Heart right ventricle (tissue), 16 donors: ENCODE measurements around the gene IKZF1. TPM values are rescaled to one million over a fixed set of nuclear protein-coding genes. Genes with fewer than 3 reads are reported as not detected.
"Not testable (repeated sequence)": the region's sequence is repeated elsewhere in the genome, so short reads cannot be mapped to it uniquely, and the experiment has no call there.

Experiments used
- ATAC-seq, 8 donors: fragments of 200-7000 bp; cut with Tn5 transposase; one replicate each; pipeline ENCODE4 v1.9.1; 2020; ENCODE audit warnings: mild to moderate bottlenecking in 8 of 8, moderate library complexity in 8 of 8, moderate number of reproducible peaks in 1 of 8
- DNase-seq, 2 donors: peaks; one replicate each; pipeline ENCODE4 v3.0.0-alpha.2; 2020
- H3K27ac ChIP-seq, 10 donors: fragments of 200-600 bp; sonication (generic) in 2 of 10; one replicate each; pipeline versions ENCODE4 v1.5.0 to v1.8.0; 2020 to 2022; ENCODE audit warnings: mild to moderate bottlenecking in 3 of 10
- H3K27me3 ChIP-seq, 7 donors: fragments of 200-600 bp; one replicate each; pipeline ENCODE4 v1.8.0; 2021 to 2022; ENCODE audit warnings: mild to moderate bottlenecking in 2 of 7
- H3K36me3 ChIP-seq, 9 donors: fragments of 200-600 bp; sonication (generic) in 1 of 9; one replicate each; pipeline versions ENCODE4 v1.5.0 to v1.8.0; 2020 to 2022; ENCODE audit warnings: mild to moderate bottlenecking in 2 of 9
- H3K4me1 ChIP-seq, 9 donors: fragments of 200-600 bp; sonication (generic) in 1 of 9; one replicate each; pipeline versions ENCODE4 v1.5.0 to v1.8.0; 2020 to 2022; ENCODE audit warnings: mild to moderate bottlenecking in 4 of 9
- H3K4me3 ChIP-seq, 10 donors: fragments of 200-600 bp; sonication (generic) in 2 of 10; one replicate each; pipeline versions ENCODE4 v1.5.0 to v1.8.0; 2020 to 2022; ENCODE audit warnings: mild to moderate bottlenecking in 7 of 10, moderate library complexity in 2 of 10
- H3K9me3 ChIP-seq, 11 donors: fragments of 200-600 bp in 10 of 11; sonication (generic) in 2 of 11; one replicate each; pipeline versions ENCODE4 v1.5.0 to v1.8.0; 2013 to 2022; ENCODE audit warnings: mild to moderate bottlenecking in 2 of 11, control low read depth in 1 of 11, moderate library complexity in 1 of 11
- WGBS, 2 donors: extraction: QIAGEN DNeasy Blood & Tissue Kit; methylation state at CpG; one replicate each; pipeline ENCODE4 v1.1.7; 2013; ENCODE audit warnings: inconsistent platforms in 1 of 2; 5-methylcytosine and 5-hydroxymethylcytosine counted together
- intact Hi-C, 10 donors: fragments of 100-400 bp; cut with DNase I; formaldehyde crosslinking; loops; one replicate each; pipeline versions ENCODE4 v1.11.1 to v1.14.2; 2022
- polyA plus RNA-seq, 2 donors: library from polyadenylated mRNA; stranded (reverse); fragments of 200-250 nt; gene quantifications; one replicate each; pipeline ENCODE4 v1.2.3, GENCODE V29; 2013
- total RNA-seq, 10 donors: library from RNA; stranded (reverse); fragmentation: NEBNext Ultra II Directional in 3 of 10; extraction: Animal tissue kit (Norgen Biotek cat#: 25700) in 3 of 10; gene quantifications; one replicate each; pipeline versions ENCODE4 v1.2.1 to v1.2.4, GENCODE V29; 2021 to 2023
- TF ChIP-seq, protein P1 (sequence below), 9 donors: fragments of 200-600 bp; sonication (generic) in 2 of 9; IDR thresholded peaks; one replicate each; pipeline versions ENCODE4 v1.5.0 to v1.8.0; 2021 to 2022; ENCODE audit warnings: antibody characterized with exemption in 9 of 9, mild to moderate bottlenecking in 5 of 9, moderate library complexity in 1 of 9
- donor health status: Arrhythmogenic right ventricular cardiomyopathy.
- donor health status: ischemic (EF 13 %, LVEDD 7.1; RV severe dilation, severe dysfunction).
- donor health status: healthy with polysubstance abuse.
- donor health status: DM: no; HTN: yes; CAD: no.
- donor health status: DM: no; HTN: no; CAD: no.
- donor health status: ischemic (EF 25% LVEDD 6.9; RV normal size, moderate dysfunction).
- donor health status: ischemic (EF 25% LVEDD 5.7; RV mildly dilated, moderate dysfunction).
- donor health status: healthy.
- donor health status: DM: yes; HTN: yes; CAD: no.
- donor health status: Ischemic cardiomyopathy.
- donor health status: ischemic (EF 35%, LVEDD 5.7; RV mildly dilated, moderate dysfunction).
- donor health status: nonischemic (EF 11% LVEDD 7.7; RV severe dilation, severe dysfunction).
- donor health status: DM: yes; HTN: yes; CAD: no.
- donor health status: PGD.
- donor health status: ischemic (EF 29% LVEDD 5.4; RV normal size, mild dysfunction).
- donor health status: nonischemic (EF 23%, LVEDD 6.1; RV moderate dilation, normal function).

The IKZF1 gene
- total and polyA plus RNA-seq, 12 donors, result 0.46 to 20.2 (median 1.7) TPM

GRCh38 chr7:50335795-50336754, 31.6 kb downstream of the IKZF1 start:
- intact Hi-C loops, result no loop called here
- no peaks in the 10 kb centered on the region for H3K9me3 ChIP-seq
- peak overlapping the region in 1 of 10 donors; percentile 80 for H3K27ac ChIP-seq
- no peak overlapping the region for H3K4me3 ChIP-seq
- DNase-seq, result no peak
- peak in 4 of 8 donors; percentile 28 to 50 (median 38) for ATAC-seq
- peaks cover 0 to 45% (median 11%) of the 10 kb centered on the region in 7 donors for H3K27me3 ChIP-seq
- peaks cover 0 to 88% (median 0%) of the 10 kb centered on the region in 9 donors for H3K4me1 ChIP-seq
- 71 to 73% methylated on average over 22 of the region's 22 CpGs for WGBS, 2 donors
- peaks cover 0 to 6% (median 0%) of the 10 kb centered on the region in 9 donors for H3K36me3 ChIP-seq
- TF ChIP-seq, protein P1, sequence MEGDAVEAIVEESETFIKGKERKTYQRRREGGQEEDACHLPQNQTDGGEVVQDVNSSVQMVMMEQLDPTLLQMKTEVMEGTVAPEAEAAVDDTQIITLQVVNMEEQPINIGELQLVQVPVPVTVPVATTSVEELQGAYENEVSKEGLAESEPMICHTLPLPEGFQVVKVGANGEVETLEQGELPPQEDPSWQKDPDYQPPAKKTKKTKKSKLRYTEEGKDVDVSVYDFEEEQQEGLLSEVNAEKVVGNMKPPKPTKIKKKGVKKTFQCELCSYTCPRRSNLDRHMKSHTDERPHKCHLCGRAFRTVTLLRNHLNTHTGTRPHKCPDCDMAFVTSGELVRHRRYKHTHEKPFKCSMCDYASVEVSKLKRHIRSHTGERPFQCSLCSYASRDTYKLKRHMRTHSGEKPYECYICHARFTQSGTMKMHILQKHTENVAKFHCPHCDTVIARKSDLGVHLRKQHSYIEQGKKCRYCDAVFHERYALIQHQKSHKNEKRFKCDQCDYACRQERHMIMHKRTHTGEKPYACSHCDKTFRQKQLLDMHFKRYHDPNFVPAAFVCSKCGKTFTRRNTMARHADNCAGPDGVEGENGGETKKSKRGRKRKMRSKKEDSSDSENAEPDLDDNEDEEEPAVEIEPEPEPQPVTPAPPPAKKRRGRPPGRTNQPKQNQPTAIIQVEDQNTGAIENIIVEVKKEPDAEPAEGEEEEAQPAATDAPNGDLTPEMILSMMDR (IDR thresholded peaks at IDR 0.05), result no peak

- H3K27ac ChIP-seq, result peak overlapping the region in 1 of 10 donors; percentile 80
- ATAC-seq, result no peak
- no peak overlapping the region for H3K4me3 ChIP-seq
- DNase-seq, result no peak
- 84 to 88% methylated on average over 15 of the region's 15 CpGs for WGBS, 2 donors
- TF ChIP-seq, protein P1 (IDR thresholded peaks at IDR 0.05), result no peak
- peaks cover 0 to 88% (median 0%) of the 10 kb centered on the region in 9 donors for H3K4me1 ChIP-seq
- H3K36me3 ChIP-seq, result peaks cover 0 to 6% (median 0%) of the 10 kb centered on the region in 9 donors
- intact Hi-C loops, result no loop called here
- peaks cover 0 to 47% (median 11%) of the 10 kb centered on the region in 7 donors for H3K27me3 ChIP-seq
- H3K9me3 ChIP-seq, result no peaks in the 10 kb centered on the region
Measured at GRCh38 chr7:50336894-50337703, 32.6 kb downstream of the IKZF1 start.

DNA sequence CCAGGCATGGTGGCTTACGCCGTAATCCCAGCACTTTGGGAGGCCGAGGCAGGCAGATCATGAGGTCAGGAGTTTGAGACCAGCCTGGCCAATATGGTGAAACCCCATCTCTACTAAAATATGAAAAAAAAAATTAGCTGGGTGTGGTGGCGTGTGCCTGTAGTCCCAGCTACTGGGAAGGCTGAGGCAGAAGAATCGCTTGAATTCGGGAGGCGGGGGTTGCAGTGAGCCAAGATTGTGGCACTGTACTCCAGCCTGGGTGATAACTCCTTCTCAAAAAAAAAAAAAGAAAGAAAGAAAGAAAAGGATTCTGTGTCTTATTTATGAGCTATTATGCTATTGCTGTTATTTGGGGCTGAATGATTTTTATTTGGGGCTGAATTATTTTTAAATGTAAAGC, 35.0 kb downstream of the IKZF1 start:
- WGBS, 2 donors, result 94 to 95% methylated on average over 7 of the region's 7 CpGs
- H3K4me1 ChIP-seq, result peaks cover 0 to 87% (median 0%) of the 10 kb centered on the region in 9 donors
- peaks cover 0 to 11% (median 0%) of the 10 kb centered on the region in 9 donors for H3K36me3 ChIP-seq
- intact Hi-C loops, DNase-seq, ATAC-seq, H3K4me3 ChIP-seq, H3K9me3 ChIP-seq: not testable (repeated sequence)
- peak overlapping the region in 1 of 10 donors; percentile 61 for H3K27ac ChIP-seq
- H3K27me3 ChIP-seq, result peaks cover 0 to 35% (median 5%) of the 10 kb centered on the region in 7 donors

- no peaks in the 10 kb centered on the region for H3K9me3 ChIP-seq
- H3K4me3 ChIP-seq, result no peak overlapping the region
- H3K36me3 ChIP-seq, result peaks cover 0 to 12% (median 0%) of the 10 kb centered on the region in 9 donors
- H3K27me3 ChIP-seq, result peaks cover 0 to 31% (median 5%) of the 10 kb centered on the region in 7 donors
- DNase-seq (no peak), ATAC-seq (no peak)
- H3K4me1 ChIP-seq, result peaks cover 0 to 81% (median 0%) of the 10 kb centered on the region in 9 donors
- intact Hi-C loops, result loop anchor here in 1 of 10 donors (10.0 kb wide), 1 partner anchor 55 kb away; no protein-coding TSS in a partner anchor
- WGBS, 2 donors, result 47 to 52% methylated on average over 7 of the region's 7 CpGs
- TF ChIP-seq, protein P1 (IDR thresholded peaks at IDR 0.05), result no peak
- H3K27ac ChIP-seq, result peak overlapping the region in 1 of 10 donors; percentile 61
Measured at GRCh38 chr7:50339990-50340500, 35.5 kb downstream of the IKZF1 start.
